ENCODE results near the gene SLC10A4. TPM values are rescaled to one million over a fixed set of nuclear protein-coding genes. Genes with fewer than 3 reads are reported as not detected.

Gene SLC10A4
- total RNA-seq, 2 experiments from 2014 or later = not detected

Other genes with a start within 250 kb of the SLC10A4 start
- gene TEC, start 213.5 kb upstream of the SLC10A4 start, total RNA-seq = 1 to 10 TPM; 2.0 to 3.0 TPM
- gene SLAIN2, start 141.8 kb upstream of the SLC10A4 start, total RNA-seq = 10 to 100 TPM; 55.3 to 61.6 TPM
- not detected for gene ZAR1, start 6.9 kb downstream of the SLC10A4 start, total RNA-seq

All from activated CD8-positive, alpha-beta memory T cell treated with anti-CD3 and anti-CD28 coated beads, Interleukin-2, amount 10 ng/mL, durations not matched to agents 7 days and 5 days (primary cell).